GM19240 (cell line): Measurements from ENCODE around the gene SH2D1A.

ENCODE experiments used
- DNase-seq: peaks from one replicate; pipeline ENCODE4 v3.0.0; 2011; ENCODE audit warnings: low spot score; ENCODE audit not compliant: insufficient read length

SH2D1A gene

GRCh38 chrX:124415115-124415800, 68.9 kb downstream of the SH2D1A start:
- DNase-seq: no peak

GRCh38 chrX:124421898-124422655, 75.7 kb downstream of the SH2D1A start:
- DNase-seq: no peak
